ENCODE data around the gene ADRA2C. TPM values are rescaled to one million over a fixed set of nuclear protein-coding genes. Genes with fewer than 3 reads are reported as not detected.

ADRA2C gene
- total and polyA plus RNA-seq, 12 donors: 2.8 to 8.8 (median 5.5) TPM

DNA sequence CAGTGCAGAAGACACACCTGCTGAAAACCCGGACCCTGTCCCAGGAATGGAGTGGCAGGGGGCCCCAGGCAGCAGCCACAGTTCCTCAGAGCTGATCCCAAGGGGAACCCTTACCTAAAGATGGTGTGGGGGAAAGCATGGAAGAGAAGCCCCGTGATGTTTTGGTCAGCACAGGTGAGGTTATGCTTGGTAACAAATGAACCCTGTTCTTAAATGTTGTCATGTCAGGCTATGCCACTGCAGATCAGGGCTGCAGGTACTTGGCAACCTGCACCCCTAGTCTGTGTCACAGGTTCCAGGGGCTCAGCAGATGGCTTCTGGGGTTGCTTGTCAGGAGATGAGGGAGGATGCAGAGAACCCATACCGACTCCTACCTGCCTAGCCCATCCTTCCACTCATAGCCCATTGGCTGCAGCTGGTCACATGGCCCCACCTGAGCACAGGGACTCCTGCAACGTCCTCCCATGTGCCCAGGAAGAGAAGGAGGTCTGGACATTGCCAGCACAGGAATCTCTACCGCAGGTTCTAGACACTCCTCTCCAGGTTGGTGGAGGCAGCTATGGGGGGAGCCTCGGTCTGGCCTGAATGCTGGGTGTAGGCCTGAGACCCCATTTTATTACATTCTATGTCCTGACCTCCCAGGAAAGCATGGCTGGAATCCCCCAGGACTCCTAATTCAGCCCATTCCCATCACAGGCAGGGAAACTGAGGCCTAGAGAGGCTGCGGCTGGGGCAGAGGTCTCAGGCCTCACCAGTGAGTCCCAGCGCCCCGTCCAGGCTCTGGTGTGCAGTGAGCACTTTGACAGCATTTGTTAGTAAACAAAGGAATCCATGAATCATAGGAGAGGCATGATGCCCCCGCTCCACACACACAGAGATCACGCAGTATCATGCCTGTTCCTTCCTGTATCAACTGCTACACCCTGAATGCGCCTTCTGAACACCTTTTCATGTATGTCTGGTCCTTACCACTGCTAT, 51.1 kb downstream of the ADRA2C start:
- H3K27me3 ChIP-seq: peaks cover 0 to 37% (median 16%) of the 10 kb centered on the region in 7 donors
- intact Hi-C loops (cut with DNase I): no loop called here
- peaks cover 0 to 6% (median 0%) of the 10 kb centered on the region in 9 donors for H3K4me1 ChIP-seq
- no peak overlapping the region for H3K27ac ChIP-seq
- TF ChIP-seq, protein P1, sequence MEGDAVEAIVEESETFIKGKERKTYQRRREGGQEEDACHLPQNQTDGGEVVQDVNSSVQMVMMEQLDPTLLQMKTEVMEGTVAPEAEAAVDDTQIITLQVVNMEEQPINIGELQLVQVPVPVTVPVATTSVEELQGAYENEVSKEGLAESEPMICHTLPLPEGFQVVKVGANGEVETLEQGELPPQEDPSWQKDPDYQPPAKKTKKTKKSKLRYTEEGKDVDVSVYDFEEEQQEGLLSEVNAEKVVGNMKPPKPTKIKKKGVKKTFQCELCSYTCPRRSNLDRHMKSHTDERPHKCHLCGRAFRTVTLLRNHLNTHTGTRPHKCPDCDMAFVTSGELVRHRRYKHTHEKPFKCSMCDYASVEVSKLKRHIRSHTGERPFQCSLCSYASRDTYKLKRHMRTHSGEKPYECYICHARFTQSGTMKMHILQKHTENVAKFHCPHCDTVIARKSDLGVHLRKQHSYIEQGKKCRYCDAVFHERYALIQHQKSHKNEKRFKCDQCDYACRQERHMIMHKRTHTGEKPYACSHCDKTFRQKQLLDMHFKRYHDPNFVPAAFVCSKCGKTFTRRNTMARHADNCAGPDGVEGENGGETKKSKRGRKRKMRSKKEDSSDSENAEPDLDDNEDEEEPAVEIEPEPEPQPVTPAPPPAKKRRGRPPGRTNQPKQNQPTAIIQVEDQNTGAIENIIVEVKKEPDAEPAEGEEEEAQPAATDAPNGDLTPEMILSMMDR (IDR thresholded peaks at IDR 0.05): no peak
- peaks cover 0 to 6% (median 0%) of the 10 kb centered on the region in 11 donors for H3K9me3 ChIP-seq
- no peak for DNase-seq
- WGBS, 2 donors: 82 to 85% methylated on average over 12 of the region's 12 CpGs
- no peak for ATAC-seq
- H3K4me3 ChIP-seq: no peak overlapping the region
- H3K36me3 ChIP-seq: no peaks in the 10 kb centered on the region

Other genes starting within 250 kb of the ADRA2C start
- 100 to 1,000 TPM; 234 to 392 (median 345) TPM for gene LRPAP1, start 234.0 kb upstream of the ADRA2C start, total RNA-seq
- 100 to 1,000 TPM in 1 of 2 donors, 10 to 100 TPM in 1; 49.9 to 418 TPM for gene LRPAP1, start 234.0 kb upstream of the ADRA2C start, polyA plus RNA-seq